NCI-H1694 (cell line): ENCODE results near the gene SYNGAP1.
A peak's percentile ranks its signal among the peaks of the same experiment; 100 is the strongest.

Experiments
- DNase-seq: peaks from one replicate; lab custom pipeline; 2025; lab: John Stamatoyannopoulos, UW

Gene SYNGAP1

GRCh38 chr6:33404884-33405283 is 15.0 kb upstream of the SYNGAP1 start:
- DNase-seq: no peak

- DNase-seq: no peak
Observed at GRCh38 chr6:33405386-33405940, 14.4 kb upstream of the SYNGAP1 start.

GRCh38 chr6:33406126-33406525 is 13.7 kb upstream of the SYNGAP1 start:
- no peak for DNase-seq

GRCh38 chr6:33407132-33407718 is 12.6 kb upstream of the SYNGAP1 start:
- no peak for DNase-seq

GRCh38 chr6:33410050-33410710 is 9.7 kb upstream of the SYNGAP1 start:
- DNase-seq: peak; percentile 93

- no peak for DNase-seq
Observed at GRCh38 chr6:33410711-33411631, 8.9 kb upstream of the SYNGAP1 start, which contains the start of gene PHF1. TSS of gene PHF1 (plus strand) at chr6:33411014. CDS start at chr6:33412264, 1,250 bp downstream.

GRCh38 chr6:33411632-33412005 is 8.2 kb upstream of the SYNGAP1 start:
- DNase-seq: no peak

- DNase-seq: no peak
Observed at GRCh38 chr6:33412140-33413009, 7.5 kb upstream of the SYNGAP1 start.

GRCh38 chr6:33413241-33414120 is 6.4 kb upstream of the SYNGAP1 start:
- DNase-seq: no peak

- DNase-seq: no peak
Observed at GRCh38 chr6:33414592-33415271, 5.1 kb upstream of the SYNGAP1 start.

GRCh38 chr6:33415831-33416230 is 4.0 kb upstream of the SYNGAP1 start:
- no peak for DNase-seq

- no peak for DNase-seq
Observed at GRCh38 chr6:33416386-33417127, 3.3 kb upstream of the SYNGAP1 start.

- no peak for DNase-seq
Observed at GRCh38 chr6:33417128-33417902, 2.5 kb upstream of the SYNGAP1 start.

- DNase-seq: peak; percentile 96
Observed at GRCh38 chr6:33417903-33418689, 1.8 kb upstream of the SYNGAP1 start, which contains the start of gene CUTA. TSS of gene CUTA (minus strand) at chr6:33418107. CDS start at chr6:33418000, 107 bp downstream.

GRCh38 chr6:33418690-33419291 is 1.1 kb upstream of the SYNGAP1 start:
- no peak for DNase-seq

- DNase-seq: peak; percentile 64
Observed at GRCh38 chr6:33420491-33421343, 852 bp downstream of the SYNGAP1 start.
